Embryonic facial prominence (tissue), 1 donor: ENCODE measurements around the gene OBSCN.
"Not testable (repeated sequence)": the region's sequence is repeated elsewhere in the genome, so short reads cannot be mapped to it uniquely, and the experiment has no call there.

Experiments used
- DNase-seq: peaks from one replicate; pipeline ENCODE4 v3.0.0-alpha.2; 2016; ENCODE audit errors: extremely low spot score

Gene OBSCN

GRCh38 chr1:228172591-228173527 lies 35.0 kb upstream of the OBSCN start:
- DNase-seq: no peak

- not testable (repeated sequence) for DNase-seq
Measured at GRCh38 chr1:228173528-228174481, 34.0 kb upstream of the OBSCN start.

- DNase-seq: no peak
Measured at GRCh38 chr1:228174482-228175315, 33.1 kb upstream of the OBSCN start.

- no peak for DNase-seq
Measured at GRCh38 chr1:228175316-228176023, 32.4 kb upstream of the OBSCN start.

- DNase-seq: no peak
Measured at GRCh38 chr1:228176024-228176395, 31.8 kb upstream of the OBSCN start.

- no peak for DNase-seq
Measured at GRCh38 chr1:228176461-228177182, 31.2 kb upstream of the OBSCN start.

GRCh38 chr1:228177183-228177475 lies 30.7 kb upstream of the OBSCN start:
- DNase-seq: no peak

GRCh38 chr1:228177721-228178710 lies 29.8 kb upstream of the OBSCN start:
- no peak for DNase-seq

GRCh38 chr1:228178737-228179684 lies 28.8 kb upstream of the OBSCN start:
- DNase-seq: no peak

GRCh38 chr1:228180271-228180958 lies 27.4 kb upstream of the OBSCN start:
- no peak for DNase-seq

- no peak for DNase-seq
Measured at GRCh38 chr1:228180959-228181644, 26.7 kb upstream of the OBSCN start.

- no peak for DNase-seq
Measured at GRCh38 chr1:228181645-228182034, 26.2 kb upstream of the OBSCN start.

GRCh38 chr1:228182296-228183030 lies 25.4 kb upstream of the OBSCN start:
- no peak for DNase-seq

GRCh38 chr1:228184152-228184551 lies 23.7 kb upstream of the OBSCN start:
- DNase-seq: no peak

- no peak for DNase-seq
Measured at GRCh38 chr1:228185641-228185965, 22.2 kb upstream of the OBSCN start.

- not testable (repeated sequence) for DNase-seq
Measured at GRCh38 chr1:228188249-228188648, 19.6 kb upstream of the OBSCN start.
